ENCODE measurements around the gene CADM4. TPM values are rescaled to one million over a fixed set of nuclear protein-coding genes. Genes with fewer than 3 reads are reported as not detected.
"Not testable (repeated sequence)": the region's sequence is repeated elsewhere in the genome, so short reads cannot be mapped to it uniquely, and the experiment has no call there.

The CADM4 gene
- 1.3 and 1.5 TPM in 2 replicates for total RNA-seq (2014; rRNA removed; shearing (Covaris generic))
- polyA plus RNA-seq (2015; cell fraction: cytosol; rRNA removed), result 1.0 and 1.6 TPM in 2 replicates
- 1.1 TPM in 2 replicates for polyA plus RNA-seq (2015; cell fraction: nucleus; rRNA removed)

- DNase-seq (ENCODE audit: low read depth), result no peak
Observed at GRCh38 chr19:43639519-43640423, at the start of gene CADM4. Gene CADM4, minus strand, starts transcription at chr19:43639850. Its CDS starts 60 bp downstream, at chr19:43639790.

DNA sequence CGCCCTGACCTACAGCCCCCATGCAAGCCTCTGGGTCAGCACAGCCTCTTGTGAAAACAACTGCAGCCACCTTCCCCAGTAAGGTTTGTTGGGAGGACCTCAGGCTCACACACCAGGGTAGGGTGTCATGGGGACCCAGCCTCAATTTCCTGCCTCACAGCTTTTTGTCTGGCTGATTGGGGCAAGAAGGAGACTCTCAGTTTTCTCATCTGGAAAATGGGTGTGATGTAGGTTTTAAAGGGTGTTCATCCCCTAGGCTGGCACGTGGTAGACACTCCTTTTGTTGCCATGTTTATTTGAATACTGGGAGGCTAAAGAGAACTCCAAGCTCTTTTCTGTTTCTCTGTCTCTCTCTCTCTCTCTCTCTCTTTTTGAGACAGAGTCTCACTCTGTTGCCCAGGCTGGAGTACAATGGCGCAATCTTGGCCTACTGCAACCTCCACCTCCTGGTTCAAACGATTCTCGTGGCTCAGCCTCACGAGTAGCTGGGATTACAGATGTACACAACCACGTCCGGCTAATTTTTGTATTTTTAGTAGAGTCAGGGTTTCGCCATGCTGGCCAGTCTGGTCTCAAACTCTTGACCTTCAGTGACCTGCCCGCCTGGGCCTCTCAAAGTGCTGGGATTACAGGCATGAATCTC is 48.5 kb upstream of the CADM4 start:
- DNase-seq (ENCODE audit: low read depth), result no peak

DNA sequence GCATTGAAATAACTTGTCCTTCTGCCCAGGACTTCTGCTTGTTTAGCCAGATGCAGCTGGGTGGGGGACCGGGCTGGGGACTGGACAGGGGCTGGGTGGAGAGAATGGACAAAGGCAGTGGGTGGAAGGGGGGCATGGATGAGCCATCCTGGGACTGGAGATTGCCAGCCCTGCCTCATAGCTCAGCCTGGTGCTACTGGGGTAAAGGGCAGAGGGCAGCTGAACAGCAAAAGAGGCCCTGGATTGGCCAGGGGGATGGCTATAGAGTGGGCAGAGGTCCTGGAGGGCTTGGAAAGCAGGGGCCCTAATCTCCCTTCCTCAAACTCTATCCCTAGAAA is 48.0 kb upstream of the CADM4 start:
- DNase-seq (ENCODE audit: low read depth), result no peak

- no peak for DNase-seq (ENCODE audit: low read depth)
Observed at GRCh38 chr19:43684326-43684725, 44.7 kb upstream of the CADM4 start.

GRCh38 chr19:43683905-43684304 is 44.3 kb upstream of the CADM4 start:
- DNase-seq (ENCODE audit: low read depth), result no peak

DNA sequence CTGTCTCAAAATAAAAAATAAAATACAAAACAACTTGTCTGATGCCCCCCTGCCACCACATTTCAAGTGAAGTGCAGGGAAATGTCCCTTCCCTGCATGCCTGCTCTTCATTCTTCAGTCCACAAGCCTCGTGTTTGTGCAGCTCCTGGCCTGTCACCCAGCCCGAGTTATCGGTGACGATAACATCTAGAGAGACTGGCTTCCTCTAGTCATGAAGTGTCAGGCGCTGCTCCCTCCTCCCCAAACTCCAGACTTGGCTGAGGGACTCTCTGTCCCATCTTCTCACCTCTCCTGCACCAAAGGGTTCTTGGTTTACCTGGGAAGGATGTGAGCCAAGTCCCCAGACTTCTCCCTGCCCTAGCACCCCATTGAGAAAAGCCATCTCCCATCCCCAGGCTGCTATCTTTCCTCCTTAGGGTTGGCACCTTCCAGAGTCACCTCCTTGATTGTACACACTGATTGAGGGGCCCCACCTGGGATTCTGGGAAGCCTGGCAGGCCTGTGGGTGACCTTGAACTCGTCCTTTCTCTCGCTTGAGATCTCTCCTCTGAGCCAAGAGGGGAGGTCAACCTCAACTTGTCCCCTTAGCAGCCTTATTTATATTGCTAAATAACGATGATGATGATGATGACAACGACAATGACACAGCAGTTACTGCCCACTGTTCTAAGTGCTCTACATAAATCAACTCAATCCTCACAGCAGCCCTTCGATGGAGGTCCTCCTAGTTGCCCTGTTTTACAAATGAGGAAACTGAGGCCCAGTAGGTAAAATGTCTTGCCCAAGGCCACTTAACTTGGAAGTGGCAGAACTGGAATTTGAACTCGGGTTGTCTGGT is 43.4 kb upstream of the CADM4 start:
- DNase-seq (ENCODE audit: low read depth), result no peak

DNA sequence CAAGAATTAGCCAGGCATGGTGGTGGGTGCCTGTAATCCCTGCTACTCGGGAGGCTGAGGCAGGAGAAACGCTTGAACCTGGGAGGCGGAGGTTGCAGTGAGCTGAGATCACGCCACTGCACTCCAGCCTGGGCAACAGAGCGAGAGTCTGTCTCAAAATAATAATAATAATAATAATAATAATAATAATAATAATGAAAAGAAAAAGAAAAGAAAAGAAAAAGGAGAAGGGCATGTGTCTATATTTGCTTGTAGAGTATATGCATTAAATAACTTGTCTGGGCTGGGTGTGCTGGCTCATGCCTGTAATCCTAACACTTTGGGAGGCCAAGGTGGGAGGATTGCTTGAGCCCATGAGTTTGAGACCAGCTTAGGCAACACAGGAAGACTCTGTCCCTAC is 42.6 kb upstream of the CADM4 start:
- not testable (repeated sequence) for DNase-seq (ENCODE audit: low read depth)

DNA sequence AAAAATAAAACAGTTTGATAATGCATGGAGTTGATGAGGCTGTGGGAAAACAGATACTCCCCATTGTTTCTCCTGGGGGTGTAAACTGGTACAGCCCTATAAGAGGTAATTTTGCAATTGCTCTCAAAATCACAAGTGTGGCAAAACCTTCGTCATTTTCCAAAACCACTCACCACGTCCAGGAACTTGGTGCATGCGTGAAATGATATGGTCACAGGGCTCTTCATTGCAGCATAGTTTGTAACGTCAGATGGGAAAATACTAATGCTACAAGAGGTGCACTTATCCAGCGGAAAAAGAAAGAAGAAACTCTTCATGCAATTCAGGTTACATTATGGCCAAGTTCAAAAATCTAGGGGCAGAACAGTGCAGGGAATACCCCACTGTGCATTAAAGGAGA is 42.2 kb upstream of the CADM4 start:
- no peak for DNase-seq (ENCODE audit: low read depth)

DNA sequence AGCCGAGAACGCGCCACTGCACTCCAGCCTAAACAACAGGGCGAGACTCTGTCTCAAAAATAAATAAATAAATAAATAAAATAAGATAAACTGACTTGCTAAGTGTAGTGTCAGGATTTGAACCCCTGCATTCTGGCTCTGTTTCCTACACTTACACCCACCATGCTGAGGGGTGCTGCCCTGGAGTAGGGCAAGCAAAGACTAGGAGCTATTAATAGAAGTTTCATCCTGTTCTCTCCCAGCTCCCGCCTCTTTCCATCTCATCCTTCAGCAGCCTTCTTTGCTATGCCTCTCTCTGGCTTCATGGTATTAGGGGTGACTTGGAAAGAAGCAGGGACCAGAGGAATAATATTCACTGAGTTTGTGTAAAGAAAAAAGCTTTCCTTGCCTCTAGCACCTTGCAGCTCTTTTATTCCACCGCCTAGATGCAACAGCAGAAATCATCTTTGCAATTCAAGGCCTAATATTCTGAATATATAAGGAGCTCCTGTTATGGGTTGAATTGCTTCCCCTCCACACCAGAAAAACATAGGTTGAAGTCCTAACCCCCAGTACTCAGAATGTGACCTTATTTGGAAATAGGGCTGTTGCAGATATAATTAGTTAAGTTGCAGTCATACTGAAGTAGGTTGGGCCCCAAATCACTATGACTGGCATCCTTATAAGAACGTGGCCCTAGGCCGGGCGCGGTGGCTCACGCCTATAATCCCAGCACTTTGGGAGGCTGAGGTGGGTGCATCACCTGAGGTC is 39.0 kb upstream of the CADM4 start:
- DNase-seq (ENCODE audit: low read depth), result no peak

DNA sequence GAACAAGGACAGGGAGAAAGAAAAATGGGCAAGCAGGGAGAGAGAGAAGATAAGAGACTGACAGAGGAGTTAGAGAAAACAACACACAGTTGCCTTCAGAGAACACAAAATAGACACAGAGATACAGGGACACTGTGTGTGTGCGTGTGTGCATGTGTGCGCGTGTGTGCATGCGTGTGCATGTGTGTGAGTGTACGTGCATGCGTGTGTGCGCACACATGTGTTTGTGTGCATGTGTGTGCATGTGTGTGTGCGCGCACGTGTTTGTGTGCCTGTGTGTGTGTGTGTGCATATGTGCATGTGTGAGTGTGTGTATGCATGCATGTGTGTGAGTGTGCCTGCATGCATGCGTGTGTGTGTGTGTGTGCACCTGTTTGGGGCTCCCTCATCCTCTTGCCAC is 36.3 kb upstream of the CADM4 start:
- DNase-seq (ENCODE audit: low read depth), result no peak

GRCh38 chr19:43675269-43675879 is 35.7 kb upstream of the CADM4 start:
- DNase-seq (ENCODE audit: low read depth), result peak; percentile 85

GRCh38 chr19:43674596-43674995 is 34.9 kb upstream of the CADM4 start:
- peak; percentile 84 for DNase-seq (ENCODE audit: low read depth)

- DNase-seq (ENCODE audit: low read depth), result no peak
Observed at GRCh38 chr19:43674183-43674582, 34.5 kb upstream of the CADM4 start.

DNA sequence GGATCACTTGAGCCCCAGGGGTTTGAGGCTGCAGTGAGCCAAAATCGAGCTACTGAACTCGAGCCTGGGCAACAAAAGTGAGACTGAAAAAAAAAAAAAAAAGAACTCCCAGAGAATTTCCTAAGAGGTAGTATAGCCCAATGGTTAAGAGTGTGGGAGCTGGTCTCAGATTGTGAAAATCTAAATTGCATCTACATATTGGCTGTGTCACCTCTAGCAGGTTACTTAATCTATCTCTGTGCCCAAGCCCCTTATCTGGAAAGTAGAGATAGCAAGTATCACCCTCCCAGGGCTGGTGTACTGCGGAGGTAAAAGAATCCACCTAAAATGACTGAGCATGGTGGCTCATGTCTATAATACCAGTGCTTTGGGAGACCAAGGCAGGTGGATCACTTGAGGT is 34.0 kb upstream of the CADM4 start:
- no peak for DNase-seq (ENCODE audit: low read depth)

DNA sequence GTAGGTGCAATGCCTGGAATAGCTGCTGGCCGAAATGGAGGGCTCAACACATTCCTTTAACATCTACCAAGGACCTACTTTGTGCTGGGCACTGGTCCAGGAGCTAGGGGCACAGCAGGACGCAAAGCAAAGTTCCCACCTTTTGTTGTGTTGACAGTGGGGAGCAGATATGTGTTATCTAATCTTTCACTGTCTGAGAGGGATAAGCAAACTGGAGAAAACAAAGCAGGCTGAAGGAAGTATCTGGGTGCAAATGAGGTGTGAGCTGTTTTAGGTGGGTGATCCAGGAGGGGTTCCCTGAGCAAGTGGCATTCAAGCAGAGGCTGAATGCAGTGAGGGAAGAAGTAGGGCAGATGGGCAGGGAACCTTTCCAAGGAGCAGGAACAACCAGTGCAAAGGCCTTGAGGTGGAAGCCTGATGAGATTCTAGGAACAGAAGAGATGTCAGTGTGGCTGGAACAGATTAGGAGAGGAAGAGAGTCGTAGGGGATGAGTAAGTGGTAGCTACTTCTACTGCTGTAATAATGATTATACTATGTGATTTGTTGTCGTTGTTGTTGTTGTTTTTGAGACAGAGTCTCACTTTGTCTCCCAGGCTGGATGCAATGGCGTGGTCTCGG is 32.5 kb upstream of the CADM4 start:
- no peak for DNase-seq (ENCODE audit: low read depth)

DNA sequence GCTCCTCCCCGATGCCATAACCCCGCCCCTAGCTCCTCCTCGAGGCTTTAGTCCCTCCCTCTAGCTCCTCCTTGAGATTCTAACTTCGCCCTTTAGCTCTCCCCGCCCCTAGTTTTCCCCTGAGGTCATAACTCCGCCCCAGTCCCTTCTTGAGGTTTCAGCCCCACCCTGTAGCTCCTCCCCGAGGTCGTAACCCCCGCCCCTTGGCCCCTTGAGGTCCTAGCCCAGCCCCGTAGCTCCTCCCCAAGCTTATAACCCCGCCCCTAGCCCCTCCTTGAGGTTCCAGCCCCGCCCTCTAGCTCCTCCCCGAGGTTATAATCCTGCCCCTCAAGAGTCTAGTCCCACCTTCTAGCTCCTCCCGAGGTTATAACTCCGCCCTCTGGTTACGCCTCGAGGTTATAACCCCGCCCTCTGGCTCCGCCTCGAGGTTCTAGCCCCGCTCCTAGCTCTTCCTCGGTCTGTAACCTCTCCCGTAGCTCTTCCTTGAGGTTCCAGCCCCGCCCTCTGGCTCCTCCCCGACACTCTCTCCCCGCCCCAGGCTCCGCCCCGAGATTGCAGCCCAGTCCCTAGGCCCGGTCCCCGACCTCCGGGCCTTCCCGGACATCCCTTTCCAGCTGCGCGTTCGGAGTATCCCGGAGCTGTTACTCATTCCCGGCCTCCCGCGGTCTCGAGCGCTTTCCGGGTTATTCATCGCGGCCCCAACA is 28.9 kb upstream of the CADM4 start:
- peak; percentile 98 for DNase-seq (ENCODE audit: low read depth)

DNA sequence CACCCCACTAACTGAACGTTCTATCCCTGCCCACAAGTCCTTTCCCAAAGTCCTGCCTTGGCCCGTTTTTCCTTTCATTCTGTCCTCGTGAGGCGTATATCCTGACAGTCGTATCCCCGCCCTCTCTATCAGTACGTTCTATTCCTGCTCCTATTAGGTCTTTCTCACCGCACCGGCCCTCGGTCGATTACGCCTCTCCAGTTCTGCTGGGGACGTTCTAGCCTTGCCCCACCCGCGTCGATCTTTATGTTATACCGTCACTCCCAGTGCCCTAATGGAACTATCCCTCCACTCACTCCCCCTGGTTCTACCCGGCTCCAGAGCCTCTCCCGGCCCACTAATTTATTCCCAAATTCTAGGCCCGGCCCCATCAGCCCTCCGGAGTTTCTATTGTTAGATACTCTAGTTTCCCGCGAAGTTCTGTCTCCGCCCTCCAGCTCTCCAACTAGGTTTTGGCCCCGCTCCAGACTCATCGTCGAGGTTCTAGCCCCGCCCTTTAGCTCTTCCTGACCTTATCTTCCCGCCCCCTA is 28.3 kb upstream of the CADM4 start:
- no peak for DNase-seq (ENCODE audit: low read depth)

GRCh38 chr19:43667126-43667875 is 27.7 kb upstream of the CADM4 start:
- DNase-seq (ENCODE audit: low read depth), result no peak

All from HT1080 (cell line).